Thoracic aorta (tissue), 2 donors: ENCODE measurements around the gene DDI2. TPM values are rescaled to one million over a fixed set of nuclear protein-coding genes. Genes with fewer than 3 reads are reported as not detected.
A peak's percentile ranks its signal among the peaks of the same experiment; 100 is the strongest.
"Not testable (repeated sequence)": the region's sequence is repeated elsewhere in the genome, so short reads cannot be mapped to it uniquely, and the experiment has no call there.

ENCODE experiments used
- ATAC-seq: fragments of 150-250 bp; one replicate; pipeline ENCODE4 v1.8.0; 2017; ENCODE audit warnings: low read depth; ENCODE audit not compliant: insufficient number of reproducible peaks, low FRiP score
- DNase-seq: peaks from one replicate; pipeline ENCODE4 v3.0.0-alpha.2; 2020; ENCODE audit warnings: low spot score
- H3K27ac ChIP-seq, 2 donors: fragments of 200-600 bp; sonication (generic); 1 replicate in 1 of 2; 2 replicates in 1 of 2; pipeline ENCODE4 v1.5.1; 2016; ENCODE audit warnings: mild to moderate bottlenecking in 2 of 2, moderate library complexity in 2 of 2
- H3K27me3 ChIP-seq: fragments of 200-600 bp; sonication (generic); replicated peaks from 2 replicates; pipeline ENCODE4 v1.6.0; 2016; ENCODE audit warnings: mild to moderate bottlenecking; ENCODE audit not compliant: insufficient read depth
- H3K36me3 ChIP-seq: fragments of 200-600 bp; sonication (generic); one replicate; pipeline ENCODE4 v1.5.1; 2016
- H3K4me1 ChIP-seq, 2 donors: fragments of 200-600 bp; sonication (generic); 1 replicate in 1 of 2; 2 replicates in 1 of 2; pipeline versions ENCODE4 v1.5.1 to v1.6.0; 2016; ENCODE audit warnings: low read depth in 2 of 2, mild to moderate bottlenecking in 1 of 2; ENCODE audit not compliant: control insufficient read depth in 1 of 2
- H3K4me3 ChIP-seq: fragments of 200-600 bp; sonication (generic); 2 replicates; pipeline ENCODE4 v1.5.1; 2016; ENCODE audit warnings: mild to moderate bottlenecking
- H3K9me3 ChIP-seq: fragments of 200-600 bp; sonication (generic); 2 replicates; pipeline ENCODE4 v1.5.1; 2016
- total RNA-seq, 2 donors: library from RNA; depleted of rRNA; stranded (reverse); fragments of >200 nt; gene quantifications; one replicate each; pipeline versions ENCODE4 v1.1.0 to v1.2.3, GENCODE V29; 2016
- TF ChIP-seq, protein P1 (sequence below): fragments of 200-600 bp; sonication (generic); IDR thresholded peaks from one replicate; pipeline ENCODE4 v1.5.1; 2019; ENCODE audit warnings: antibody characterized with exemption

The DDI2 gene
- total RNA-seq, 2 donors from 2014 or later, result 19.6 to 37.5 TPM

DNA sequence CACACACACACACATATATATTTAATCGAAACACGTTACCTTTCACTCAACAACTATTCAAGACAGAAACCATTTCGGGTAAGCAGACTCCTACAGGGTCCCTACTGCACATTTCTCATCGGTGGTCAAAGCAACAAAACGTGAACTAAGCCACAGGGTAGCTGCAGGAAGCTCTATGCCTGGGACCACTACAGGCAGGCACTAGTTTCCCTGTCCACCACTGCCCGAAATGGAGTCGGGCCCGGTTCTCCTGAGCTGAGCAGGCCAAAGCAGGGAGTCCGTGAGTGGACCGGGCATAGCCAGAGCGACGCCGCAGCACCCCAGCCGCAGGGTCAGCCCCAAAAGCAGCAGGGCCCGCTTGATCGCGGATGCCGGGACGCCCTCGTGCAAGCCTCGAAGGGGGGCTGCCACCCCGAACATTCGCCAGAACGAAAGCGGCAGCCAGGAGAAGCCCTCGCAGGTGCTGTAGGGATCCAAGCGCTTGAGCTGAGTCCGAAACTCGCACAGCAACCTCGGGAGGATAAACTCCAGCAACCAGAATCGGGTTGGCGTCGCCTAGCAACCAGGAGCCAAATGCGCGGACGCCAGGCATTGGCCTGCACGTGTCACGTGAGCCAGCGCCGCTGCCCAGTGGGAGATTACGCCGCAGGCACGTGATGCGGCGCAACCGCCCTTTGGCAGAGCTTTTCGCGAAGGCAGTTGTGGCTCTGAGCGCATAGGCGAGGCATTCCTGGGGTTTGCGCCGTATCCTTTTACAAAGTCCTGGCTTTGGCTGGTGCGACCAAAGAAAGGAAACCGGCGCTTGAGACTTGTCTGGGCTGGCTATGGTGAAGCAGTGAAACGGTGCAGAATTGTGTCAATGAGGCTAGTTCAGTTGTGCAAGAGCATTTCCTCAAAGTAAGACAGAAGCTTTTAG, 13.9 kb upstream of the DDI2 start:
- ATAC-seq (peak; percentile 97), DNase-seq (peak; percentile 92)
- Histone ChIP-seq H3K27me3 (no peaks in the 10 kb centered on the region), H3K36me3 (no peaks in the 10 kb centered on the region), H3K4me3 (peak overlapping the region; percentile 77), H3K27ac (peak overlapping the region; percentile 71 to 79), H3K4me1 (peaks cover 0 to 10% of the 10 kb centered on the region in 2 donors), H3K9me3 (no peaks in the 10 kb centered on the region)
- TF ChIP-seq, protein P1, sequence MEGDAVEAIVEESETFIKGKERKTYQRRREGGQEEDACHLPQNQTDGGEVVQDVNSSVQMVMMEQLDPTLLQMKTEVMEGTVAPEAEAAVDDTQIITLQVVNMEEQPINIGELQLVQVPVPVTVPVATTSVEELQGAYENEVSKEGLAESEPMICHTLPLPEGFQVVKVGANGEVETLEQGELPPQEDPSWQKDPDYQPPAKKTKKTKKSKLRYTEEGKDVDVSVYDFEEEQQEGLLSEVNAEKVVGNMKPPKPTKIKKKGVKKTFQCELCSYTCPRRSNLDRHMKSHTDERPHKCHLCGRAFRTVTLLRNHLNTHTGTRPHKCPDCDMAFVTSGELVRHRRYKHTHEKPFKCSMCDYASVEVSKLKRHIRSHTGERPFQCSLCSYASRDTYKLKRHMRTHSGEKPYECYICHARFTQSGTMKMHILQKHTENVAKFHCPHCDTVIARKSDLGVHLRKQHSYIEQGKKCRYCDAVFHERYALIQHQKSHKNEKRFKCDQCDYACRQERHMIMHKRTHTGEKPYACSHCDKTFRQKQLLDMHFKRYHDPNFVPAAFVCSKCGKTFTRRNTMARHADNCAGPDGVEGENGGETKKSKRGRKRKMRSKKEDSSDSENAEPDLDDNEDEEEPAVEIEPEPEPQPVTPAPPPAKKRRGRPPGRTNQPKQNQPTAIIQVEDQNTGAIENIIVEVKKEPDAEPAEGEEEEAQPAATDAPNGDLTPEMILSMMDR, result no peak

DNA sequence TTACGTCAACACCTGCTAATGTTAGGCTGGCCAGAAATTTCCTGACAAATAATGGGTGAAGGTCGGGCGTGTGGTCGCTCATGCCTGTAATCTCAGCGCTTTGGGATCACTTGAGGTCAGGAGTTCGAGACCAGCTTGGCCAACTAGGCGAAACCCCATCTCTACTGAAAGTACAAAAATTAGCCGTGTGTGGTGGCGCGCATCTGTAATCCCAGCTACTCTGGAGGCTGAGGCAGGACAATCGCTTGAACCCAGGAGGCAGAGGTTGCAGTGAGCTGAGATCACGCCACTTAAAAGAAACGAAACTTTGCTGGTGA, 13.3 kb upstream of the DDI2 start:
- ATAC-seq, DNase-seq, H3K27me3 ChIP-seq, H3K9me3 ChIP-seq, H3K36me3 ChIP-seq: not testable (repeated sequence)
- Histone ChIP-seq H3K4me3 (peak overlapping the region; percentile 77), H3K27ac (peak overlapping the region; percentile 71 to 79), H3K4me1 (peaks cover 0 to 10% of the 10 kb centered on the region in 2 donors)

DNA sequence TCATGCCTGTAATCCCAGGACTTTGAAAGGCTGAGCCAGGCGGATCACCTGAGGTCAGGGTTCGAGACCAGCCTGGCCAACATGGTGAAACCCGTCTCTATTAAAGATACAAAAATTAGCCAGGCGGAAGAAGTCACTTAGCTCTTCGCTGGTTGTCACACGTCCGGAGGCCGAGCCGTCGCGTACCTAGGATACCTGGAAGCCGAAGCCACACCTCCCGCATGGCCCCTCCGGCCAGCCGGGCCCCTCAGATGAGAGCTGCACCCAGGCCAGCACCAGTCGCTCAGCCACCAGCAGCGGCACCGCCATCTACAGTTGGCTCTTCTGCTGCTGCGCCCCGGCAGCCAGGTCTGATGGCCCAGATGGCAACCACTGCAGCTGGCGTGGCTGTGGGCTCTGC, 12.9 kb upstream of the DDI2 start:
- not testable (repeated sequence) for H3K27me3 ChIP-seq, H3K27ac ChIP-seq, H3K36me3 ChIP-seq, DNase-seq, H3K4me3 ChIP-seq, ATAC-seq, H3K9me3 ChIP-seq
- peaks cover 0 to 10% of the 10 kb centered on the region in 2 donors for H3K4me1 ChIP-seq

DNA sequence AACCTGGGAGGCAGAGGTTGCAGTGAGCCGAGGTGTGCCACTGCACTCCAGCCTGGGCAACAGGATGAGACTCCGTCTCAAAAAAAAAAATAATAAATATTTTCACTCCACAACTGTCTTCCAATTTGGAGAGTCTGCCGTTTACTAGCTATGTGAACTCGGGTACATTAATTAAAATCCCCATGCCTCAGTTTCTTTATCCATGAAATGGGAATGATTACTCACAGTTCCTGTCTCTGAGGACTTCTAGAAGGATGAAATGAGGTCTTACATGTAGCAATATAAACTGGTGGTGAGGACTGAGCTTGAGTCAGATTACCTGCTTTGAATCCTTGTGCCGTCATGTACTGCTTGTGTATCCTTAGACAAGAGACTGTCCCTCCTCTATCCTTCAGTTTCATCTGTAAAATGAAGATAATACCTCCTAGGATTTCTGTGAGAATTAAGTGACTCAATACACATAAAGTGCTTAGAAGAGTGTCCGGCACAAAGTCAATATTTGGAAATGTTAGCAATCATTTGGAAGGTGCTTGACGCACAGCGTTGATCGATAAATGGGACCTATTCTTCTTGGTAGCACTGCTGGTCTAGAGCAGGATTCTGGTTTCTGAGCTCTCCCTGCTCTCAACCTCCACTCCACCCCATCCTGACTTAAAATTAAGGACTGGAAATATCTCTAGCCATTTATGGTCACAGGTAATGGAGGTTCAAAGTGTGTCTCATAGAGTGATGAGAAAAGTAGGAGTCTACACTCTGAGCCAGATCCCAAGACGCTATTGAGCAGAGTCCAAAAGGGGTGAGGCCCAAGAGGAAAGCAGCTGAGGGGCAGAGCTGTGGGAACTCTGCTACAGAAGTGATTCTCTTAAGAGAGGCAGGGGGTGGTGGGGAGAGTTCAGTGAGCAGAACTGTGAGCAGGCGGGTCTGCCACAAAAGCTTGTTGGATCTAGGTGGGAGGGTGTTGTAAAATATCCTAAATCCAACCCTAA, 11.6 kb upstream of the DDI2 start:
- TF ChIP-seq, protein P1, result no peak
- no peak overlapping the region for H3K4me3 ChIP-seq
- H3K4me1 ChIP-seq, result peaks cover 0 to 10% of the 10 kb centered on the region in 2 donors
- H3K27me3 ChIP-seq, result no peaks in the 10 kb centered on the region
- H3K27ac ChIP-seq, result no peak overlapping the region
- H3K36me3 ChIP-seq, result no peaks in the 10 kb centered on the region
- ATAC-seq (no peak), DNase-seq (no peak)
- no peaks in the 10 kb centered on the region for H3K9me3 ChIP-seq

DNA sequence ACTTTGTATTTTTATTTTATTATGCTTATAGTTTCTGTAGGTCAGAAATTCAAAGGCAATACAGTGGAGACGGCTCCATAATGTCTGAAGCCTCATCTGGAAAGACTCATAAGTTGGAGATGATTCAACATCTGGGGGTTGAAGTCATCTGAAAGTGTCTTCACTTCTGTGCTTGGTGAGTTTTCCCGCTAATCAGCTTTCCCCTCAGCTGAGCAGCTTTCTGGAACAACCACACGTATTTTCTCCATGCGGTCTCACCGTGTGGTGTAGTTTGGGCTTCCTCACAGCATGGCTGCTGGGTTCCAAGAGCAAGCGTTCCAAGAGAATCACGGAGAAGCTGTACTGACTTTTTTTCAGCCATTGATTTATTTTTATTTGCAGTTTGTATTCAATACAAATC, 7.6 kb upstream of the DDI2 start:
- H3K9me3 ChIP-seq, result no peaks in the 10 kb centered on the region
- TF ChIP-seq, protein P1, result no peak

DNA sequence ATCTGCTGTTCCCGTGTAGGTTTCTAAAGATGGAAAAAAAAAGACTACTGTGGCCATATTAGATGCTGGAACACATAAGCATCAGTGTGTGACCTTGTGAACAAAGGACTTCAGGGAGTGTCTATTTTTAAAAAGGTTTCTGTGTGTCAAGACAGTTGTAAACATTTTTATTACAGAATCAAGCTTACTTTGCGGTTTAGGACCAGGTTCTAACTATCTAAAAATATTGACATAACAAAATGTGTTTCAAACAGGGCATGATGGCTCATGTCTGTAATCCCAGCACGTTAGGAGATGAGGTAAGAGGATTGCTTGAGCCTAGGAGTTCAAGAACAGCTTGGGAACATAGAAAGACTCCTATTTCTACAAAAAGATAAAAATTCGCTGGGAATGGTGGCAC, 7.1 kb upstream of the DDI2 start:
- no peaks in the 10 kb centered on the region for H3K36me3 ChIP-seq
- TF ChIP-seq, protein P1, result no peak
- H3K27ac ChIP-seq, result no peak overlapping the region
- ATAC-seq (no peak), DNase-seq (no peak)
- H3K4me1 ChIP-seq, result no peaks in the 10 kb centered on the region
- H3K4me3 ChIP-seq, result no peak overlapping the region
- no peaks in the 10 kb centered on the region for H3K9me3 ChIP-seq
- H3K27me3 ChIP-seq, result no peaks in the 10 kb centered on the region

More for the DNA sequence above, 7.6 kb upstream of the DDI2 start:
- DNase-seq, result no peak
- no peaks in the 10 kb centered on the region for H3K4me1 ChIP-seq
- no peaks in the 10 kb centered on the region for H3K36me3 ChIP-seq
- no peak overlapping the region for H3K4me3 ChIP-seq
- H3K27ac ChIP-seq, result no peak overlapping the region
- no peak for ATAC-seq
- no peaks in the 10 kb centered on the region for H3K27me3 ChIP-seq
